Measurements from ENCODE around the gene CHML.

The CHML gene

DNA sequence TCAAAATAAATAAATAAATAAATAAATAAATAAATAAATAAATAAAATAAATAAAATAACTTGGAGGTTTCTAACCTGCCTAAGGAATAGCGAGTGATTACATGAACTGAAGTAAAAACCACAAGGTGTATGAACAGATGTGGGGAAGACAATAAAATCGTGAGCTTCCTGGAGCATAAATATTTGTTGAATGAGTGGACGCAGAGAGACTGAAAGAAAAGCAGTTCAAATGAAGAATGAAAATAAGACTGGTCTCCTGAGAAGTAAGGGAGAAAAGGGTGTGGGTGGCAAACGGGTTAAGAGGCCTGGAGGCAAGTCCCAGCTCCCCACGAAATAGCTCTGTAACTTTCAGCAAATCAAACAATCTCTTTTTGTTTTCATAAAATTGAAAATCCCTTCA lies 33.6 kb downstream of the CHML start:
- peaks cover 8% of the 10 kb centered on the region for H3K36me3 ChIP-seq (ENCODE audit: control insufficient read depth, insufficient read depth, low read length)
- no peaks in the 10 kb centered on the region for H3K9me3 ChIP-seq (ENCODE audit: control insufficient read depth, low read length)
- 93 to 96% methylated on average over 2 to 3 of the region's 5 CpGs for WGBS, 2 experiments (ENCODE audit: insufficient coverage in 2 of 2)
- no peak overlapping the region for H3K27ac ChIP-seq (ENCODE audit: low read depth, low read length, severe bottlenecking)
- no peak overlapping the region for H3K4me3 ChIP-seq (ENCODE audit: extremely low read depth, insufficient read depth, low read length, poor library complexity, severe bottlenecking)
- H3K4me1 ChIP-seq (ENCODE audit: control insufficient read depth, insufficient read depth, low read length, poor library complexity, severe bottlenecking) = peaks cover 34% of the 10 kb centered on the region

DNA sequence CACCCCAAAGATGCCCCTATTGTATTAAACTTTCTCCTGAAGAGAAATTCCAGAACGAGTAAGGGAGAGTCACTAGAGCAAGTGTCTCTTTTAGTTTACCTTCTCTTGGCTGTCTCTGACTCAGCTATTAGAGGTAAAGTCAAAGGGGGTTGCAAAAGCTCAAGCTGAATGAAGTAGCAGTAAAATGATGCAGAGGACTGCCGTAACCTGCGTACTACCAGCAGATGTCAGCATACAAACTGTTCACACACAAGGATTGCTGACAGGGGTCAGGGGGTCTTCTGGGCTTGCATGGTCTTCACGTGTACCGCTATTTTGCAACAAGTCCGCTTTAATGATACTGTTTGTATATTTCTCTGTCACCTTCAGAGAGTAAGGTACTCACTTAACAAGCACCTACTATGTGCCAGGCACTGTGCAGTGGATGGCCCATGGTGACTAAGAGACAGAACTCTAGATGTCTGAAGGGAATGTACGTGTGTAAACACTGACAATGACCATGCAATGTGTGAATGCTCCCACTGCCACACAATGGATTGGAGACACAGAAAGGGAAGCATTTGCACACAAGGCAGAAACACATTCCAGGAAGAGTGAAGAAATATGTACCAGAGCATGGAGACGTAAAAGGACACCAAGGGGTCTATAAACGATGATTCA lies 34.9 kb downstream of the CHML start:
- Histone ChIP-seq H3K36me3 (ENCODE audit: control insufficient read depth, insufficient read depth, low read length) (peaks cover 8% of the 10 kb centered on the region), H3K9me3 (ENCODE audit: control insufficient read depth, low read length) (no peaks in the 10 kb centered on the region), H3K27ac (ENCODE audit: low read depth, low read length, severe bottlenecking) (no peak overlapping the region), H3K4me1 (ENCODE audit: control insufficient read depth, insufficient read depth, low read length, poor library complexity, severe bottlenecking) (peaks cover 32% of the 10 kb centered on the region), H3K4me3 (ENCODE audit: extremely low read depth, insufficient read depth, low read length, poor library complexity, severe bottlenecking) (no peak overlapping the region)
- WGBS, 2 experiments (ENCODE audit: insufficient coverage in 2 of 2) = 89 to 90% methylated on average over 7 to 9 of the region's 9 CpGs

DNA sequence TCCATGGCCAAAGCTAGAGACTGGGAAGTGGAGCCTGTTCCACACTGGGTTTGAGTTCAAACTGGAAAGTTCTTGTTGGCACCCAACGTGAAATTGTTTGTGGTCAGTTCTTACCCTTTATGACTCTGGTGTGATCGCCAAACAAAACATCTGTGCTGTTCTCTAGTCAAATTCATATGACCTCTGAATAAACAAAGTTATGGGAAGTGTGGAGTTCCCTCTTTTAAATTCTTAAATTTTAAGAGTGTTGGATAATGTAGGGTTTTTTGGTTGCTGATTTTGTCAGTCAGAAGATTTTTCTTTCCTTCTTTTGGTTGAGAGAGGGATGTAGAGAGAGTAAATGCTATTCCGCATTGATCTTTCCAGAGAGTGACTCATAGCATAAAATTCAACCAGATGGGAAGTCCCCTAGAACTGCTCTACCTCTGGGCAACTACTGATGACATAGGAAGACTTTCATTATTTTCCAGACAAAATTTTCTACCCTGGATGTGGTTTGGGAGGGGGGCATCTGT lies 36.4 kb downstream of the CHML start:
- WGBS, 2 experiments (ENCODE audit: insufficient coverage in 2 of 2) = 100% methylated on average over 1 of the region's 3 CpGs
- Histone ChIP-seq H3K4me1 (ENCODE audit: control insufficient read depth, insufficient read depth, low read length, poor library complexity, severe bottlenecking) (peaks cover 19% of the 10 kb centered on the region), H3K27ac (ENCODE audit: low read depth, low read length, severe bottlenecking) (no peak overlapping the region), H3K4me3 (ENCODE audit: extremely low read depth, insufficient read depth, low read length, poor library complexity, severe bottlenecking) (no peak overlapping the region), H3K36me3 (ENCODE audit: control insufficient read depth, insufficient read depth, low read length) (peaks cover 8% of the 10 kb centered on the region), H3K9me3 (ENCODE audit: control insufficient read depth, low read length) (no peaks in the 10 kb centered on the region)

DNA sequence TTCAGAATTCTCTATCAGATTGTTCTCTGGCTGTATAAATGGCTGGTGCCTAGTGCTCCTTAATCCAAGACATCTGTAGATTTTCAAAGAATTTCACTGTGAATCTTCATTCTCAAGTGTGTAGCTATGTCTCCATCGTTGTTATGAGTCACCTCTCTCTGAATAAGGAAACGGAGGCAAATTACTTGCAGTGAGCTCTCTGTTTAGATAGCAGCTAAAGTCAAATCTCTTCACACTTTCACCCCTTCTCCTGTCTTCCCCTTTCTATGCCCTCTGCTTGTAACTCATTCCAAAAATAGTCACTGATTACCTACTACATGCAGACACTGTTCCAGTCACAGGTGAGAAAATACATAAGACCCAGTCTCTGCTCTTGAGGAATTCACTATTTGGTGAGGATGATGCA lies 39.7 kb downstream of the CHML start:
- H3K27ac ChIP-seq (ENCODE audit: low read depth, low read length, severe bottlenecking) = no peak overlapping the region
- 53 to 58% methylated on average over 2 of the region's 2 CpGs for WGBS, 2 experiments (ENCODE audit: insufficient coverage in 2 of 2)

DNA sequence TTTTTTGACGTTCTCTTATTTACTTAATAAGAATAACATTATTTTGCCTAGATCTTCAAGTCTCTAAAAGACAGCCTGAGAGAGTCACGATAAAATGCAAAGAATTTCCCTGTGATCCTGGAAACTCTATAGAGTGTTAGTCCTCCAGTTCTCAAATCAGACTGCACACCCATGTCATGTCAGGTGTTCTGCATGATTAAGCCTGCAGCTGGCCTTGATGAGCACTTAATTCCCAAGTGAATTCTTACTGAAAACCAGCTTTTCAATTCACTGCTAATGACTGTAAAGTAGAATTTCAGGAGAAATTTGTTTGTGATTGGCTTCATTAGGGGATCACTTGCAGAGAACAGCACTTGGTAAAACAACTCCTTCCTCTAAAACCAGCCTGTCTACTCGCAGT lies 41.9 kb downstream of the CHML start:
- no peak overlapping the region for H3K4me3 ChIP-seq (ENCODE audit: extremely low read depth, insufficient read depth, low read length, poor library complexity, severe bottlenecking)
- H3K4me1 ChIP-seq (ENCODE audit: control insufficient read depth, insufficient read depth, low read length, poor library complexity, severe bottlenecking) = peaks cover 22% of the 10 kb centered on the region
- 93 to 100% methylated on average over 1 to 2 of the region's 3 CpGs for WGBS, 2 experiments (ENCODE audit: insufficient coverage in 2 of 2)
- no peaks in the 10 kb centered on the region for H3K9me3 ChIP-seq (ENCODE audit: control insufficient read depth, low read length)
- H3K36me3 ChIP-seq (ENCODE audit: control insufficient read depth, insufficient read depth, low read length) = peaks cover 25% of the 10 kb centered on the region
- H3K27ac ChIP-seq (ENCODE audit: low read depth, low read length, severe bottlenecking) = no peak overlapping the region

More for the DNA sequence above, 39.7 kb downstream of the CHML start:
- Histone ChIP-seq H3K4me3 (ENCODE audit: extremely low read depth, insufficient read depth, low read length, poor library complexity, severe bottlenecking) (no peak overlapping the region), H3K36me3 (ENCODE audit: control insufficient read depth, insufficient read depth, low read length) (peaks cover 11% of the 10 kb centered on the region), H3K4me1 (ENCODE audit: control insufficient read depth, insufficient read depth, low read length, poor library complexity, severe bottlenecking) (peaks cover 19% of the 10 kb centered on the region), H3K9me3 (ENCODE audit: control insufficient read depth, low read length) (no peaks in the 10 kb centered on the region)

DNA sequence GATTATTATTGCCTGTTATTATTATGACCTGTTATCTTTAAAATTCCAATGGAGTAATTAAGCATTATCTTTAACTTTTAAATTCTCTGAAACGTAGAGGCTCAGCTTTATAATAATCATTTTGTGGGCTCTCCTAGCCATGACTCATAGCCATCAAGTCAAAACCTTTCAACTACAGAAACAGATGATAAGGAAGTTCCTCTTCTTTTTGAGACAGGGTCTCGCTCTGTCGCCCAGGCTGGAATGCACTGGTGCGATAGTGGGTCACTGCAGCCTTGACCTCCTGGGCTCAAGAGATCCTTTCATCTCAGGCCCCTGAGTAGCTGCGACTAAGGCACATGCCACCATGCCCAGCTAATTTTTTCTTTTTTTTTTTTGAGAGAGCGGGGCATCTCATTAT lies 43.5 kb downstream of the CHML start:
- Histone ChIP-seq H3K36me3 (ENCODE audit: control insufficient read depth, insufficient read depth, low read length) (peaks cover 20% of the 10 kb centered on the region), H3K4me1 (ENCODE audit: control insufficient read depth, insufficient read depth, low read length, poor library complexity, severe bottlenecking) (peaks cover 28% of the 10 kb centered on the region), H3K27ac (ENCODE audit: low read depth, low read length, severe bottlenecking) (no peak overlapping the region), H3K9me3 (ENCODE audit: control insufficient read depth, low read length) (no peaks in the 10 kb centered on the region), H3K4me3 (ENCODE audit: extremely low read depth, insufficient read depth, low read length, poor library complexity, severe bottlenecking) (no peak overlapping the region)
- WGBS, 2 experiments (ENCODE audit: insufficient coverage in 2 of 2) = 74 to 95% methylated on average over 4 to 5 of the region's 6 CpGs

DNA sequence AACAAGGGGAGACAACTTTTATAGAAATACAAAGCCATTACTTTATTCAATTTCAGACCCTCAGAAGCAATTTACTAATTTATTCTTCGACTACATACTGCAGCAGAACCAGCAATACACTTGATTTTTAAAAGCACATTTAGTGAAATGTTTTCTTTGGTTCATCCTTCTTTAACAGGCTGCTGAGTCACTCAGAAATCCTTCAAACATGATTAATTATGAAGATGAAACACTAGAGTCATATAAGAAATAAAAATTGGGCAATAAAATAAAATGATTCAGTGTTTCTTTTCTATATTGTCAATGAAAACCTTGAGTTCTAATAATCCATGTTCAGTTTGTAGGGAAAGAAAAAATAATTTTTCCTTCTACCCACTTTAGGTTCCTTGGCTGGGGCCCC lies 47.0 kb downstream of the CHML start:
- no peak overlapping the region for H3K4me3 ChIP-seq (ENCODE audit: extremely low read depth, insufficient read depth, low read length, poor library complexity, severe bottlenecking)
- H3K27ac ChIP-seq (ENCODE audit: low read depth, low read length, severe bottlenecking) = no peak overlapping the region
- peaks cover 25% of the 10 kb centered on the region for H3K4me1 ChIP-seq (ENCODE audit: control insufficient read depth, insufficient read depth, low read length, poor library complexity, severe bottlenecking)
- 80% methylated on average over 1 of the region's 1 CpG; no CpG with 5 or more reads in 1 of the 2 experiments for WGBS, 2 experiments (ENCODE audit: insufficient coverage in 2 of 2)
- H3K9me3 ChIP-seq (ENCODE audit: control insufficient read depth, low read length) = no peaks in the 10 kb centered on the region
- H3K36me3 ChIP-seq (ENCODE audit: control insufficient read depth, insufficient read depth, low read length) = peaks cover 20% of the 10 kb centered on the region

DNA sequence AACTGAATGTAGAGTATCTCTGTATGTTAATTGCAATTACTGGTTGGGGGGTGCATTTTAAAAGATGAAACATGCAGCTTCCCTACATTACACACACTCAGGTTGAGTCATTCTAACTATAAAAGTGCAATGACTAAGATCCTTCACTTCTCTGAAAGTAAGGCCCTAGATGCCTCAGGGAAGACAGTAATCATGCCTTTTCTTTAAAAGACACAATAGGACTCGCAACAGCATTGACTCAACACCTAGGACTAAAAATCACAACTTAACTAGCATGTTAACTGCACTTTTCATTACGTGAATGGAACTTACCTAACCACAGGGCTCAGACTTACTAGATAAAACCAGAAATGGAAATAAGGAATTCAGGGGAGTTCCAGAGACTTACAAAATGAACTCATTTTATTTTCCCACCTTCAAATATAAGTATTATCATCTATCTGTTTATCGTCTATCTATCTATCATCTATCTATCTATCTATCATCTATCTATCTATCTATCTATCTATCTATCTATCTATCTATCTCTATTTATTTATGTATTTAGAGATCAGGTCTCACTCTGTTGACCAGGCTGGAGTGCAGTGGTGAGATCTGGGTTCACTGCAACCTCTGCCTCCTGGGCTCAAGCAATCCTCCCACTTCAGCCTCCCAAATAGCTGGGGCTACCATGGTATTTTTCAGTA lies 47.8 kb downstream of the CHML start:
- H3K9me3 ChIP-seq (ENCODE audit: control insufficient read depth, low read length) = no peaks in the 10 kb centered on the region
- whole genome bisulfite sequencing, 2 experiments (ENCODE audit: insufficient coverage in 2 of 2) = 75% methylated on average over 2 of the region's 3 CpGs; no CpG with 5 or more reads in 1 of the 2 experiments
- H3K27ac ChIP-seq (ENCODE audit: low read depth, low read length, severe bottlenecking) = no peak overlapping the region
- H3K36me3 ChIP-seq (ENCODE audit: control insufficient read depth, insufficient read depth, low read length) = peaks cover 20% of the 10 kb centered on the region
- peaks cover 25% of the 10 kb centered on the region for H3K4me1 ChIP-seq (ENCODE audit: control insufficient read depth, insufficient read depth, low read length, poor library complexity, severe bottlenecking)
- H3K4me3 ChIP-seq (ENCODE audit: extremely low read depth, insufficient read depth, low read length, poor library complexity, severe bottlenecking) = no peak overlapping the region

DNA sequence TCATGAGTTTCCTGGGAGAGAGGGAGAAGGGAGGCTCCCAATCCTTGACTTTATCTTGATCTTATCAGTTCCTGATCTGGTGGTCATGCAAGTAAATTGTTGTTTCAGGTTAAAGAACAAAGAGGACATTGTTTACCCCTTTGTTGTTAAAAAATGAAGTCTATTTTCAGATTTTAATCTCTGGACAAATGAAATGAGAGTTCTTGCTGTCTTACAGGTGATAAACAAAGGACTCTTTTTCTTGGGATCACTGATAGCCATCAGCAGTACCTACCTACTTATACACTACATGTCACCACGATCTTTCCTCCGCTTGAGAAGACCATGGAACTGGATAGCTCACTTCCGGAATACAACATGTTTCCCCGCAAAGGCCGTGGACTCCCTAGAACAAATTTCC lies 48.4 kb downstream of the CHML start:
- Histone ChIP-seq H3K36me3 (ENCODE audit: control insufficient read depth, insufficient read depth, low read length) (peaks cover 17% of the 10 kb centered on the region), H3K27ac (ENCODE audit: low read depth, low read length, severe bottlenecking) (no peak overlapping the region), H3K9me3 (ENCODE audit: control insufficient read depth, low read length) (no peaks in the 10 kb centered on the region), H3K4me3 (ENCODE audit: extremely low read depth, insufficient read depth, low read length, poor library complexity, severe bottlenecking) (no peak overlapping the region), H3K4me1 (ENCODE audit: control insufficient read depth, insufficient read depth, low read length, poor library complexity, severe bottlenecking) (peaks cover 21% of the 10 kb centered on the region)
- WGBS, 2 experiments (ENCODE audit: insufficient coverage in 2 of 2) = 90% methylated on average over 4 of the region's 5 CpGs; no CpG with 5 or more reads in 1 of the 2 experiments

DNA sequence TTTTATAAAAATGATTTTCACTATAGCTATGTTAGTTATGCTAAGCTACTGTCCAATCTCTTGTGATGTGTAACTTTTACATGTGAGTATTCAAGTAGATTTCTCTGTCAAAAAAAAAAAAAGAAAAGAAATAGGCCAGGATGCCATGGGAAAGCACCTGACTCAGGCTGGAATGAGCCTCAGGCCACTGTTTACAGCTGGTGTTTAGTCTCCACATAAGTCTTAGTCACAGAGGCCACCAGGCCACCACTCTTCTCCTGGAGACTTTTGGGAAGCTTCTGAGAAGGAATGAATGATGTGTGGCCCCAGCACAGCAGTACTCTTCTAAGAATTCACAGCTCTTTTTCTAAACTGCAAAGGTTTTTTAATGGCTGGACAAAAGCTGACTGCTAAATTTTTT lies 48.9 kb downstream of the CHML start:
- H3K27ac ChIP-seq (ENCODE audit: low read depth, low read length, severe bottlenecking) = no peak overlapping the region
- peaks cover 17% of the 10 kb centered on the region for H3K4me1 ChIP-seq (ENCODE audit: control insufficient read depth, insufficient read depth, low read length, poor library complexity, severe bottlenecking)
- H3K36me3 ChIP-seq (ENCODE audit: control insufficient read depth, insufficient read depth, low read length) = peaks cover 17% of the 10 kb centered on the region
- no peaks in the 10 kb centered on the region for H3K9me3 ChIP-seq (ENCODE audit: control insufficient read depth, low read length)
- no peak overlapping the region for H3K4me3 ChIP-seq (ENCODE audit: extremely low read depth, insufficient read depth, low read length, poor library complexity, severe bottlenecking)

DNA sequence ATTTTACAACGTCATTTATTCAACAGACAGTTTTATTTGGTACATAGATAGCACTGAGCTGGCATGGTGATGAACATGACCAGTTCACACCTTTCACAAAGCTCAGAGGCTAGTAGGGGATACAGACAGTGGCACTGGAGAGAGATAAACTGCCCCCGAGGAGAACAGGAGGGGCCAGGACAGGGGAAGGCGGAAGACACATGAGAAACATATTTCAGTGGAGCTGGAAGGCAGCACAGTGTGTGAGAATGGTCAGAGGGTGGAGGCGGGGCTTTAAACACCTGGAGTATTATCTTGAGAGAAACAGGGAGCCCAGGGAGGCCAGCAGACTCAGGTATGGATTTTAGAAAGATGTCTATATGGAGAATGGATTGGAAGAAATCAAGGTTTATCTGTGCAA lies 49.5 kb downstream of the CHML start:
- Histone ChIP-seq H3K27ac (ENCODE audit: low read depth, low read length, severe bottlenecking) (no peak overlapping the region), H3K4me1 (ENCODE audit: control insufficient read depth, insufficient read depth, low read length, poor library complexity, severe bottlenecking) (peaks cover 14% of the 10 kb centered on the region), H3K9me3 (ENCODE audit: control insufficient read depth, low read length) (no peaks in the 10 kb centered on the region), H3K36me3 (ENCODE audit: control insufficient read depth, insufficient read depth, low read length) (peaks cover 17% of the 10 kb centered on the region), H3K4me3 (ENCODE audit: extremely low read depth, insufficient read depth, low read length, poor library complexity, severe bottlenecking) (no peak overlapping the region)
- 87 to 89% methylated on average over 3 to 4 of the region's 4 CpGs for WGBS, 2 experiments (ENCODE audit: insufficient coverage in 2 of 2)
